Breast epithelium (tissue), 4 donors: Measurements from ENCODE around the gene KIF1C. TPM values are rescaled to one million over a fixed set of nuclear protein-coding genes. Genes with fewer than 3 reads are reported as not detected.
A peak's percentile ranks its signal among the peaks of the same experiment; 100 is the strongest.

ENCODE experiments used
- DNase-seq, 2 donors: peaks; one replicate each; pipeline ENCODE4 v3.0.0-alpha.2; 2019; ENCODE audit warnings: low spot score in 2 of 2
- H3K27ac ChIP-seq, 2 donors: fragments of 200-600 bp; sonication (generic) in 1 of 2; one replicate each; pipeline ENCODE4 v1.5.1; 2016 to 2019; ENCODE audit warnings: mild to moderate bottlenecking in 1 of 2
- H3K27me3 ChIP-seq, 2 donors: fragments of 200-600 bp; sonication (generic) in 1 of 2; one replicate each; pipeline versions ENCODE4 v1.5.1 to v1.6.0; 2017 to 2019; ENCODE audit warnings: control low read depth in 1 of 2, mild to moderate bottlenecking in 1 of 2
- H3K36me3 ChIP-seq: fragments of 200-600 bp; one replicate; pipeline ENCODE4 v1.5.1; 2019
- H3K4me1 ChIP-seq, 2 donors: fragments of 200-600 bp; sonication (generic); one replicate each; pipeline ENCODE4 v1.5.1; 2016 to 2019; ENCODE audit warnings: control low read depth in 1 of 2
- H3K4me3 ChIP-seq, 3 donors: fragments of 200-600 bp; sonication (generic); 1 replicate in 2 of 3; 2 replicates in 1 of 3; pipeline ENCODE4 v1.5.1; 2016 to 2019; ENCODE audit warnings: mild to moderate bottlenecking in 3 of 3, moderate library complexity in 2 of 3
- H3K9me3 ChIP-seq, 2 donors: fragments of 200-600 bp; sonication (generic) in 1 of 2; one replicate each; pipeline ENCODE4 v1.5.1; 2016 to 2019; ENCODE audit warnings: control low read depth in 1 of 2
- POLR2A ChIP-seq: fragments of 450-650 bp; IDR thresholded peaks from one replicate; pipeline ENCODE4 v1.6.1; 2016; ENCODE audit warnings: antibody characterized with exemption, mild to moderate bottlenecking, moderate library complexity
- POLR2AphosphoS5 ChIP-seq, 3 donors: sonication (generic); formaldehyde crosslinking; IDR thresholded peaks; one replicate each; pipeline ENCODE4 v1.6.1; 2017; ENCODE audit warnings: antibody characterized with exemption in 3 of 3
- intact Hi-C: fragments of 100-400 bp; cut with DNase I; formaldehyde crosslinking; loops from one replicate; pipeline ENCODE4 v1.15.1; 2023; ENCODE audit warnings: low total_unique reads
- total RNA-seq, 3 donors: library from RNA; depleted of rRNA; stranded (reverse); fragments of >200 nt; gene quantifications; one replicate each; pipeline ENCODE4 v1.1.0, GENCODE V29; 2016
- TF ChIP-seq, protein P1 (sequence below), 3 donors: fragments of 450-650 bp; IDR thresholded peaks; one replicate each; pipeline ENCODE4 v1.5.1; 2016 to 2017; ENCODE audit warnings: antibody characterized with exemption in 3 of 3, mild to moderate bottlenecking in 3 of 3, moderate library complexity in 3 of 3

KIF1C gene
- total RNA-seq, 3 donors from 2014 or later: 37.5 to 88.5 (median 50.5) TPM

DNA sequence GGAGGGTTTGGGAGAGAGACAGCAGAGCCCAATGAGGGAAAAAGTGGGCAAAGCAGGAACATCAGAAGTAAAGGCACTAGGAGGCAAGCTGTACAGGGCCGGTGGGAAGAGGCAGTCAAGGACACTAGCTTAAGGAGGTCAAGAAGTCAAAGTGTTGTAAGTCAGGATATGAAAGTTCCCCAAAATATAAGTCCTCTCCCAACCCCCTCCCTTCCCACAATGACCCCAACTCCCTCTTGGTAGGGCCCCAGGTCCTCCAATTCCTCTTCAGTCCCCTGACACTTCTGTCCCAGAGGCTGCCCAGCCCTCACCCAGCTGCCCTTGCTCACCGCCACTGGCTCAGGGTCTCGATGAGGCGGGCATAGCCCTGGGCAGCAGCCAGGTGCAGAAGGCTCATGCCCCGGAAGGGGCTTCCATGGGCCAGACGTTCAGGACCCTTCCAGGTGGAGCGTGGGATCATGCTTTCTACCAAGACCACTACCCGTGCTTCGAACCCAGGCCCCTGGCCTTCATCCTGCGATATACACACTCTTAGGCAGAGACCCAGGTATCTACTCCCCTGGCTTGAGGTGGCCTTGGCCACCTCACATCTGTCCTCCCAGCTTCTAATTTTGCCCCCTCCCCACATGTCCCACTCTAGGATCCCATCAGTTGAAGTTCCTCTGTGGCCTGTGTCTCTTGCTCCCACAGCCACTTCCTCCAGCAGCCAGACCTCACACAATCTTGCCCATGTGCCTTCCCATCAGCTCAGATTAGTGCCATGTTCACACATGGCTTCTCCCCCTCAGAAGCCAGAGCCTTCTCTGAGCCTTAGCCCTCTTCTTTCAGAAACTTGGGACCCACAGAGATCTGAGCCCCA lies 24.3 kb upstream of the KIF1C start:
- TF ChIP-seq, protein P1, sequence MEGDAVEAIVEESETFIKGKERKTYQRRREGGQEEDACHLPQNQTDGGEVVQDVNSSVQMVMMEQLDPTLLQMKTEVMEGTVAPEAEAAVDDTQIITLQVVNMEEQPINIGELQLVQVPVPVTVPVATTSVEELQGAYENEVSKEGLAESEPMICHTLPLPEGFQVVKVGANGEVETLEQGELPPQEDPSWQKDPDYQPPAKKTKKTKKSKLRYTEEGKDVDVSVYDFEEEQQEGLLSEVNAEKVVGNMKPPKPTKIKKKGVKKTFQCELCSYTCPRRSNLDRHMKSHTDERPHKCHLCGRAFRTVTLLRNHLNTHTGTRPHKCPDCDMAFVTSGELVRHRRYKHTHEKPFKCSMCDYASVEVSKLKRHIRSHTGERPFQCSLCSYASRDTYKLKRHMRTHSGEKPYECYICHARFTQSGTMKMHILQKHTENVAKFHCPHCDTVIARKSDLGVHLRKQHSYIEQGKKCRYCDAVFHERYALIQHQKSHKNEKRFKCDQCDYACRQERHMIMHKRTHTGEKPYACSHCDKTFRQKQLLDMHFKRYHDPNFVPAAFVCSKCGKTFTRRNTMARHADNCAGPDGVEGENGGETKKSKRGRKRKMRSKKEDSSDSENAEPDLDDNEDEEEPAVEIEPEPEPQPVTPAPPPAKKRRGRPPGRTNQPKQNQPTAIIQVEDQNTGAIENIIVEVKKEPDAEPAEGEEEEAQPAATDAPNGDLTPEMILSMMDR (IDR thresholded peaks at IDR 0.05): no peak
- DNase-seq: no peak
- no peaks in the 10 kb centered on the region for H3K9me3 ChIP-seq
- H3K27ac ChIP-seq: peak overlapping the region in 1 of 2 donors; percentile 89
- intact Hi-C loops: no loop called here
- no peaks in the 10 kb centered on the region for H3K27me3 ChIP-seq
- H3K4me1 ChIP-seq: peaks cover 0 to 2% of the 10 kb centered on the region in 2 donors
- H3K4me3 ChIP-seq: no peak overlapping the region
- peaks cover 4% of the 10 kb centered on the region for H3K36me3 ChIP-seq

DNA sequence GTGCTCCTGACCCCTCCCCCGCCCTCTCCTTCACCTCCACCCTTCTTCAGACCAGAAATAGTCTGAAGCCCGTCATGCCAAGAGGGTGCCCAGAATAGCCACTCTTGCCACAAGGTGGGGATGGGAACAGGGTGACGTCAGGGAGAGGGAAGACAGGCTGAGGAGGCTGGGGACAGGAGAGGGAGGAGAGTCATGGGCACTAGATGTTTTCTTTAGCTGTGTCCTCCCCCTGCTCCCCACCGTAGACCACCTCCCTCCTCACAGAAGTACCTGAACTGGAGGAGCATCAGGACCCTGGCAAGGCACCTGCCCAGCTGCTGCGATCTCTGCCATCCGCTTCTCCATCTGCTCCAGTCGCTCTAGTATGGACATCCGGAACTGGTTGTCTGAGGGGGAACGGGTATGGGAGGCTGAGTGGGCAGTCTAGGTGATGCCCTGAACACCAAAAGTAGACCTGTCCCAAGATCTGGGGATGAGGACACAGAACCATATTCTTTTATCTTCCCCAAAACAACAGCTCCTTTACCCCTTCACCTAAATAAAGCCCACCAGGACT lies 23.6 kb upstream of the KIF1C start:
- Histone ChIP-seq H3K27me3 (no peaks in the 10 kb centered on the region), H3K36me3 (peaks cover 4% of the 10 kb centered on the region), H3K4me3 (no peak overlapping the region), H3K4me1 (no peaks in the 10 kb centered on the region), H3K9me3 (no peaks in the 10 kb centered on the region), H3K27ac (no peak overlapping the region)
- no peak for DNase-seq
- TF ChIP-seq POLR2A (no peak), POLR2AphosphoS5 (IDR thresholded peaks at IDR 0.05) (no peak)
- TF ChIP-seq, protein P1 (IDR thresholded peaks at IDR 0.05): no peak
- intact Hi-C loops: no loop called here

- H3K9me3 ChIP-seq: no peaks in the 10 kb centered on the region
- peaks cover 4% of the 10 kb centered on the region for H3K36me3 ChIP-seq
- H3K27ac ChIP-seq: no peak overlapping the region
- no peak overlapping the region for H3K4me3 ChIP-seq
- H3K4me1 ChIP-seq: no peaks in the 10 kb centered on the region
- intact Hi-C loops: no loop called here
- TF ChIP-seq POLR2A (no peak), POLR2AphosphoS5 (IDR thresholded peaks at IDR 0.05) (no peak)
- TF ChIP-seq, protein P1 (IDR thresholded peaks at IDR 0.05): no peak
- H3K27me3 ChIP-seq: no peaks in the 10 kb centered on the region
- DNase-seq: no peak
Measured at GRCh38 chr17:4978726-4979125, 19.0 kb upstream of the KIF1C start.

- Histone ChIP-seq H3K9me3 (no peaks in the 10 kb centered on the region), H3K36me3 (peaks cover 4% of the 10 kb centered on the region), H3K4me1 (no peaks in the 10 kb centered on the region), H3K4me3 (no peak overlapping the region), H3K27ac (no peak overlapping the region), H3K27me3 (no peaks in the 10 kb centered on the region)
- no peak for DNase-seq
- intact Hi-C loops: loop anchor here (10.0 kb wide), 1 partner anchor 76 kb away; the partner anchor contains the start of gene CHRNE
- TF ChIP-seq, protein P1 (IDR thresholded peaks at IDR 0.05): peak; percentile 79 to 83 (median 81)
- no peak for TF ChIP-seq POLR2AphosphoS5 (IDR thresholded peaks at IDR 0.05)
Measured at GRCh38 chr17:4980644-4981216, 17.0 kb upstream of the KIF1C start.

- intact Hi-C loops: loop anchor here (10.0 kb wide), 1 partner anchor 78 kb away; the partner anchor contains the start of gene CHRNE
- no peak for TF ChIP-seq POLR2A
- no peak for TF ChIP-seq POLR2AphosphoS5 (IDR thresholded peaks at IDR 0.05)
- TF ChIP-seq, protein P1 (IDR thresholded peaks at IDR 0.05): no peak
- H3K4me1 ChIP-seq: no peaks in the 10 kb centered on the region
- no peak overlapping the region for H3K27ac ChIP-seq
- no peak for DNase-seq
- H3K27me3 ChIP-seq: no peaks in the 10 kb centered on the region
- no peak overlapping the region for H3K4me3 ChIP-seq
- H3K36me3 ChIP-seq: peaks cover under 1% of the 10 kb centered on the region
- H3K9me3 ChIP-seq: no peaks in the 10 kb centered on the region
Measured at GRCh38 chr17:4982305-4982704, 15.4 kb upstream of the KIF1C start.
